Karpas-422 (cell line): ENCODE data around the gene MPI. TPM values are rescaled to one million over a fixed set of nuclear protein-coding genes. Genes with fewer than 3 reads are reported as not detected.
"Not testable (repeated sequence)": the region's sequence is repeated elsewhere in the genome, so short reads cannot be mapped to it uniquely, and the experiment has no call there.

Experiments used
- DNase-seq: peaks from one replicate; pipeline ENCODE4 v3.0.0-alpha.2; 2015
- H2AFZ ChIP-seq: fragments of 200-600 bp; sonication (generic); 2 replicates; pipeline ENCODE4 v1.6.1; 2014; ENCODE audit warnings: antibody characterized with exemption, low read length, mixed read lengths
- H3K27ac ChIP-seq: fragments of 200-600 bp; sonication (generic); 2 replicates; pipeline ENCODE4 v1.5.1; 2014; ENCODE audit warnings: mild to moderate bottlenecking, low read length, moderate library complexity
- H3K27me3 ChIP-seq: fragments of 200-600 bp; sonication (generic); 2 replicates; pipeline ENCODE4 v1.6.1; 2014; ENCODE audit warnings: low read length, mixed read lengths
- H3K36me3 ChIP-seq: fragments of 200-600 bp; sonication (generic); 2 replicates; pipeline ENCODE4 v1.6.1; 2014; ENCODE audit warnings: low read length, mixed read lengths; ENCODE audit not compliant: insufficient read depth
- H3K4me1 ChIP-seq: fragments of 200-600 bp; sonication (generic); 2 replicates; pipeline ENCODE4 v1.6.1; 2014; ENCODE audit warnings: mild to moderate bottlenecking, low read length, mixed read lengths
- H3K4me2 ChIP-seq: fragments of 200-600 bp; sonication (generic); 2 replicates; pipeline ENCODE4 v1.6.1; 2014; ENCODE audit warnings: low read length, low read depth, mild to moderate bottlenecking; ENCODE audit not compliant: poor library complexity, severe bottlenecking
- H3K4me3 ChIP-seq: fragments of 200-600 bp; sonication (generic); 2 replicates; pipeline ENCODE4 v1.5.1; 2014; ENCODE audit warnings: mild to moderate bottlenecking, antibody characterized with exemption, low read length, mixed read lengths
- H3K79me2 ChIP-seq: fragments of 200-600 bp; sonication (generic); 2 replicates; pipeline ENCODE4 v1.6.1; 2014; ENCODE audit warnings: mild to moderate bottlenecking, low read length, mixed read lengths
- H3K9ac ChIP-seq: fragments of 200-600 bp; sonication (generic); 2 replicates; pipeline ENCODE4 v1.6.0; 2014; ENCODE audit warnings: low read length
- H3K9me2 ChIP-seq: fragments of 200-600 bp; sonication (generic), shearing (Covaris generic); replicated peaks from 2 replicates; pipeline ENCODE4 v1.6.0; 2014; ENCODE audit warnings: mild to moderate bottlenecking, low read length, moderate library complexity; ENCODE audit not compliant: insufficient read depth
- H3K9me3 ChIP-seq: fragments of 300-700, 200-600 bp; sonication (generic); 2 replicates; pipeline ENCODE4 v1.6.1; 2014; ENCODE audit warnings: low read length, mixed read lengths
- H4K20me1 ChIP-seq: fragments of 200-600 bp; sonication (generic); 2 replicates; pipeline ENCODE4 v1.6.1; 2014; ENCODE audit warnings: mild to moderate bottlenecking, antibody characterized with exemption, low read length, low read depth; ENCODE audit not compliant: insufficient read depth
- total RNA-seq: library from RNA; depleted of rRNA; stranded (reverse); fragments of >200 nt; shearing (Covaris generic); gene quantifications from 2 replicates; pipeline ENCODE4 v1.2.3, GENCODE V29; 2014; ENCODE audit warnings: low replicate concordance

Gene MPI
- total RNA-seq, 1 experiment from 2014 or later: 73.7 TPM

DNA sequence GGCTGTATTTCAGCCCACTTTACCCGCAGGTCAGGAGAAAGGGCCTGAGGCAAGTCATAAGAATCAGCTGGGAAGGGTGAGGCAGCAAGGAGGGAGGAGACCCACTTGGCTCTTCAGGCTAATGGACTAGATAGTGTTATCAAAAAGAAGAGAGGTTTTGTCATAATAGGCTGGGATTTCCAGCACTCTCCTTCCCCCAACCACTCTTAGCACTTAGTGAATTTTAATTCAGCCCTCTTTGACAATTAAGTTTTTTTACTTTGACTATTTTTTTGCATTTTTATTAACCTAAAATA, 771 bp downstream of the MPI start:
- Histone ChIP-seq H3K79me2 (peaks cover 14% of the 10 kb centered on the region), H3K4me3 (peak overlapping the region; percentile 91), H3K36me3 (peaks cover 6% of the 10 kb centered on the region; the same call in 1 of the 2 replicates), H3K4me2 (peak overlapping the region; percentile 91), H3K9ac (peak overlapping the region; percentile 92), H3K4me1 (peaks cover 38% of the 10 kb centered on the region), H3K9me3 (no peaks in the 10 kb centered on the region), H4K20me1 (no peaks in the 10 kb centered on the region), H2AFZ (peak overlapping the region; percentile 66; the same call in 1 of the 2 replicates), H3K9me2 (no peaks in the 10 kb centered on the region), H3K27me3 (no peaks in the 10 kb centered on the region), H3K27ac (peak overlapping the region; percentile 24; the same call in 1 of the 2 replicates)
- DNase-seq: no peak

DNA sequence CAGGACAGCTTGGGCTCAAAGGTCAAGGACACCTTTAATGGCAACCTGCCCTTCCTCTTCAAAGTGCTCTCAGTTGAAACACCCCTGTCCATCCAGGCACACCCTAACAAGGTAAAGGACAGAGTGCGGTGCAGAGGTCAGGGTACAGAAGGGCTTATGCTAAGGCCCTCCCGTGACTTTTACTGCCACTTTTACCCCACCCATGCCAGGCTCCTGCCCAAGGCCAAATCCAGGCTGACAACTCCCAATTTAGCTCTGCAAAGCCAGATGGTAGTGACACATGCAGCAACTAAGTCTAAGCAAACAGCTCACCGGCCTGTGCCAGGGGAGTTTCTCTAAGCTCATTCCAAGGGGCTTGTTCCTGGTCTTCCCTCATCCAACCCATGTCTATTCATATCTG, 1.6 kb downstream of the MPI start:
- no peaks in the 10 kb centered on the region for H3K9me3 ChIP-seq
- H2AFZ ChIP-seq: no peak overlapping the region
- H3K27me3 ChIP-seq: no peaks in the 10 kb centered on the region
- peak; percentile 38 for DNase-seq
- no peaks in the 10 kb centered on the region for H3K9me2 ChIP-seq
- H3K9ac ChIP-seq: peak overlapping the region; percentile 92; the same call in 1 of the 2 replicates
- peak overlapping the region; percentile 91; the same call in 1 of the 2 replicates for H3K4me3 ChIP-seq
- peaks cover 14% of the 10 kb centered on the region for H3K79me2 ChIP-seq
- peaks cover 38% of the 10 kb centered on the region for H3K4me1 ChIP-seq
- H3K4me2 ChIP-seq: peak overlapping the region; percentile 91
- 0 out of 2 replicates have a peak overlapping the region, but pooled peaks have one; percentile 7 for H3K27ac ChIP-seq
- H4K20me1 ChIP-seq: no peaks in the 10 kb centered on the region
- H3K36me3 ChIP-seq: peaks cover 6% of the 10 kb centered on the region; the same call in 1 of the 2 replicates

DNA sequence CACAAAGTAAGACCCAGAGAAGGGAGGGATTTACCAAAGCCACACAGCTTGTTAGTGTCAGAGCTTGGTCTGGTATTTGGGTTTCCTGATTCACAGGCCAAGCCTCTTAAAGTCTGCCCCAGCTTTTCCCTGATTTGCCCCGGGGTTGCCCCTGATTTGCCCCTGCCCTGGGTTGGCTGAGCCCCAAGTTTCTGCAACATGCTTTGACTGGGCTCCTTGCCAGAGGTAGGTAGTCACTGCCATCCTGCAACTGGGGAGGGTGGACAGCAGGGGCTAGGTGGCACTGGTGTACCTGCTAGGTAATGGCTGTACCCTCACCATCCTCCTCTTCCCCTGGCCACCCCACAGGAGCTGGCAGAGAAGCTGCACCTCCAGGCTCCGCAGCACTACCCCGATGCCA, 2.5 kb downstream of the MPI start:
- Histone ChIP-seq H3K27ac (no peak overlapping the region), H3K4me1 (peaks cover 38% of the 10 kb centered on the region)

GRCh38 chr15:74892931-74893330, 3.1 kb downstream of the MPI start:
- Histone ChIP-seq H3K27me3 (no peaks in the 10 kb centered on the region), H4K20me1 (no peaks in the 10 kb centered on the region), H2AFZ (no peak overlapping the region), H3K4me2 (no peak overlapping the region), H3K9me3 (no peaks in the 10 kb centered on the region), H3K4me3 (no peak overlapping the region), H3K9ac (no peak overlapping the region), H3K9me2 (no peaks in the 10 kb centered on the region), H3K4me1 (peaks cover 38% of the 10 kb centered on the region), H3K79me2 (peaks cover 14% of the 10 kb centered on the region), H3K27ac (no peak overlapping the region), H3K36me3 (peaks cover 6% of the 10 kb centered on the region)
- no peak for DNase-seq

More for the DNA sequence above, 2.5 kb downstream of the MPI start:
- no peak overlapping the region for H3K4me2 ChIP-seq
- peaks cover 14% of the 10 kb centered on the region for H3K79me2 ChIP-seq
- no peaks in the 10 kb centered on the region for H3K9me3 ChIP-seq
- H3K27me3 ChIP-seq: no peaks in the 10 kb centered on the region
- H3K4me3 ChIP-seq: no peak overlapping the region
- no peak overlapping the region for H3K9ac ChIP-seq
- no peak overlapping the region for H2AFZ ChIP-seq
- H4K20me1 ChIP-seq: no peaks in the 10 kb centered on the region
- peaks cover 6% of the 10 kb centered on the region; the same call in 1 of the 2 replicates for H3K36me3 ChIP-seq
- H3K9me2 ChIP-seq: no peaks in the 10 kb centered on the region
- DNase-seq: peak; percentile 42

- no peak overlapping the region for H3K4me3 ChIP-seq
- H2AFZ ChIP-seq: no peak overlapping the region
- H3K36me3 ChIP-seq: peaks cover 9% of the 10 kb centered on the region
- peaks cover 14% of the 10 kb centered on the region for H3K79me2 ChIP-seq
- no peaks in the 10 kb centered on the region for H3K9me3 ChIP-seq
- no peak overlapping the region for H3K9ac ChIP-seq
- no peaks in the 10 kb centered on the region for H3K9me2 ChIP-seq
- H4K20me1 ChIP-seq: no peaks in the 10 kb centered on the region
- no peak for DNase-seq
- peaks cover 38% of the 10 kb centered on the region for H3K4me1 ChIP-seq
- H3K27ac ChIP-seq: no peak overlapping the region
- H3K27me3 ChIP-seq: no peaks in the 10 kb centered on the region
- no peak overlapping the region for H3K4me2 ChIP-seq
Observed at GRCh38 chr15:74893627-74894026, 3.8 kb downstream of the MPI start.

DNA sequence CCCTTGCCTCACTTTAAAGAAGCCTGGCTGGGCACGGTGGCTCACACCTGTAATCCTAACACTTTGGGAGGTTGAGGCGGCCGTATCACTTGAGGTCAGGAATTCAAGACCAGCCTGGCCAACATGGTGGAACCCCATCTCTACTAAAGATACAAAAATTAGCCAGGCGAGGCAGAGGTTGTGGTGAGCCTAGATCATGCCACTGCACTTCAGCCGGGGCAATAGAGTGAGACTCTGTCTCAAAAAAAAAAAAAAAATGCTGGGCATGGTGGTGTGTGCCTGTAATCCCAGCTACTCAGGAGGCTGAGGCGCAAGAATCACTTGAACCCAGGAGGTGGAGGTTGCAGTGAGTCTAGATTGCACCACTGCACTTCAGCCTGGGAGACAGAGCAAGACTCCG, 4.5 kb downstream of the MPI start:
- H3K9me3 ChIP-seq, DNase-seq, H3K4me3 ChIP-seq, H2AFZ ChIP-seq, H3K9me2 ChIP-seq, H3K4me2 ChIP-seq, H3K27ac ChIP-seq, H4K20me1 ChIP-seq, H3K27me3 ChIP-seq, H3K9ac ChIP-seq: not testable (repeated sequence)
- peaks cover 14% of the 10 kb centered on the region for H3K79me2 ChIP-seq
- peaks cover 15% of the 10 kb centered on the region for H3K36me3 ChIP-seq
- peaks cover 36% of the 10 kb centered on the region for H3K4me1 ChIP-seq

DNA sequence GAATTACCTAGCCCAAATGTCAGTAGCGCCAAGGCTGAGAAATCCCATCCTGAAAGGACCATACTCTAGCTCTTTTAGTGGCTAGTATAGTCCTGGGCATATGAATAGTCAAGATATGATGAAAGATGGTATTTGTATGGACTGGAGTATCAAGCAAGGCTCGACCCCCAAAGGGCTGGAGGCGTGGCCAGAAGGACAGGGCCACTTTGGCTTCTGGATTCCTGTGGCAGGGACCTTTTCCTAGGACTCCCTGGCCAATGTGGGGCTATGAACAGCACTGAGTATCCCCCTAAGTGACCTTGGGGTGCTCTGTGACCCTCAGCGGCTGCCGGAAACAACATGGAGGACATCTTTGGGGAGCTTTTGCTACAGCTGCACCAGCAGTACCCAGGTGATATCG, 6.0 kb downstream of the MPI start:
- no peak for DNase-seq
- no peaks in the 10 kb centered on the region for H3K9me3 ChIP-seq
- H3K27ac ChIP-seq: no peak overlapping the region
- no peak overlapping the region for H2AFZ ChIP-seq
- no peaks in the 10 kb centered on the region for H3K27me3 ChIP-seq
- peaks cover 23% of the 10 kb centered on the region for H3K36me3 ChIP-seq
- H3K9me2 ChIP-seq: no peaks in the 10 kb centered on the region
- peaks cover 28% of the 10 kb centered on the region for H3K4me1 ChIP-seq
- no peak overlapping the region for H3K4me3 ChIP-seq
- no peak overlapping the region for H3K4me2 ChIP-seq
- H4K20me1 ChIP-seq: no peaks in the 10 kb centered on the region
- H3K9ac ChIP-seq: no peak overlapping the region
- H3K79me2 ChIP-seq: peaks cover 6% of the 10 kb centered on the region; the same call in 1 of the 2 replicates

DNA sequence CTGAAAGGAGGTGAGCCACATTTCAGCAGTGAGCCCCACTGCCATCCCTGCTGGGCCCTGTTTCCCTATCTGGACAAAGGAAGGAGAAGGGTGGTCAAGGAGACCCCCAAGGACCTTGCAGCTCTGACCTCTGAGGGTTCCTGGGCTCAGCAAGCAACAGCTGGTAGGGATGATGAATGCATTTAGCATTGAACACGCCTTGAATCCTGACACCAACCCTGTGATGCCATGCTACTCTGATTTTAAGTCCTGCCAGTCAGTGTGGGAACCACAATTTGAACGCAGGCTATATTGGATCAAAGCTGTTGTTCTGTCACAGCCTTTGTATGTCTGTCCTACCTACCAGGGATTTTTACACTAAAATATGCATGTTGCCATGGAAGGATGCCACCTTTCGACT, 6.5 kb downstream of the MPI start:
- H3K79me2 ChIP-seq: peaks cover 1% of the 10 kb centered on the region; the same call in 1 of the 2 replicates
- no peaks in the 10 kb centered on the region for H4K20me1 ChIP-seq
- H3K27me3 ChIP-seq: no peaks in the 10 kb centered on the region
- no peak overlapping the region for H3K4me2 ChIP-seq
- H3K4me3 ChIP-seq: no peak overlapping the region
- no peak overlapping the region for H2AFZ ChIP-seq
- H3K9me3 ChIP-seq: no peaks in the 10 kb centered on the region
- no peak overlapping the region for H3K9ac ChIP-seq
- H3K36me3 ChIP-seq: peaks cover 27% of the 10 kb centered on the region
- H3K27ac ChIP-seq: no peak overlapping the region
- H3K4me1 ChIP-seq: peaks cover 23% of the 10 kb centered on the region
- DNase-seq: peak; percentile 38
- H3K9me2 ChIP-seq: no peaks in the 10 kb centered on the region

DNA sequence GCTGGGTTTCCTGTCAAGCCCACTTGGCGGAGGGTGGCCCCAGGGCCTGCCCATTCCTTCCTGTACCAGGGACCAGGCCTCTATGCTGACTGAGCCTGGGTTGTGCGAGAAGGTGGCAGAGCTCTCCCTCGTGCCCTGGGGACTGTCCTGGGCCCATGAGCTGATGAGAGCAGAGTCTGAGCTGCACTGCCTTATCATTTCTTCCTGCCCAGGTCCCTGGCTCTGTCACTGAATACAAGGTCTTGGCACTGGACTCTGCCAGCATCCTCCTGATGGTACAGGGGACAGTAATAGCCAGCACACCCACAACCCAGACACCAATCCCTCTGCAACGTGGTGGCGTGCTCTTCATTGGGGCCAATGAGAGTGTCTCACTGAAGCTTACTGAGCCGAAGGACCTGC, 7.5 kb downstream of the MPI start:
- no peak overlapping the region for H3K4me3 ChIP-seq
- no peaks in the 10 kb centered on the region for H3K79me2 ChIP-seq
- no peak overlapping the region for H3K4me2 ChIP-seq
- no peak overlapping the region for H2AFZ ChIP-seq
- H3K9ac ChIP-seq: no peak overlapping the region
- peaks cover 21% of the 10 kb centered on the region for H3K4me1 ChIP-seq
- DNase-seq: peak; percentile 41
- H3K9me2 ChIP-seq: no peaks in the 10 kb centered on the region
- H3K27ac ChIP-seq: no peak overlapping the region
- H3K27me3 ChIP-seq: no peaks in the 10 kb centered on the region
- H4K20me1 ChIP-seq: no peaks in the 10 kb centered on the region
- H3K36me3 ChIP-seq: peaks cover 29% of the 10 kb centered on the region
- H3K9me3 ChIP-seq: no peaks in the 10 kb centered on the region
